Fibroblast of pulmonary artery (primary cell): ENCODE measurements around the gene CELSR1.

ENCODE experiments used
- DNase-seq: peaks from one replicate; pipeline ENCODE4 v3.0.0-alpha.2; 2010; ENCODE audit warnings: low read depth
- H3K4me3 ChIP-seq: replicated peaks from 2 replicates; pipeline ENCODE4 v1.5.1; 2011; ENCODE audit warnings: low read depth, mild to moderate bottlenecking, control low read depth, low read length, moderate library complexity
- TF ChIP-seq, protein P1 (sequence below): IDR thresholded peaks from 2 replicates; pipeline ENCODE4 v1.5.1; 2011; ENCODE audit warnings: mild to moderate bottlenecking, control low read depth, low read length, inconsistent platforms; ENCODE audit errors: missing control alignments

CELSR1 gene

DNA sequence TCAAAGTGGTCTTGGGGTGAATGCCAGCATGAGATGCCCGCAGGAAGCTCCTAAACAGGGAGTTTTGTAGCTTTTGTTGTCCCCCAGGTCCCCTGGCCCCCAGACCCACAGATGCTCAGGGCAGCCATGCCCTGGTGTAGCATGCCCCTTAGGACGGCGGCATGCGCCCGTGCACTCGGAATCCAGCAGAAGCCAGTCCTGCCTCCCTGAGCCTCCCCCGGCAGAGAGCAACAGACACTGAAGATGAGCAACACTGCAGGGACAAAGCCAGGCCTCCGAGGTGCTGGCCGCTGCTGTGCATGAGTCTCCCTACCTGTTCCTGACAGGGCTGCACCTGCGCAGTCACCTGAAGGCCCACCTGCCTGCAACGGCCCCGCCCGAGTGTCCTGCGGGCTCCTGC lies 142.8 kb downstream of the CELSR1 start:
- no peak for DNase-seq

DNA sequence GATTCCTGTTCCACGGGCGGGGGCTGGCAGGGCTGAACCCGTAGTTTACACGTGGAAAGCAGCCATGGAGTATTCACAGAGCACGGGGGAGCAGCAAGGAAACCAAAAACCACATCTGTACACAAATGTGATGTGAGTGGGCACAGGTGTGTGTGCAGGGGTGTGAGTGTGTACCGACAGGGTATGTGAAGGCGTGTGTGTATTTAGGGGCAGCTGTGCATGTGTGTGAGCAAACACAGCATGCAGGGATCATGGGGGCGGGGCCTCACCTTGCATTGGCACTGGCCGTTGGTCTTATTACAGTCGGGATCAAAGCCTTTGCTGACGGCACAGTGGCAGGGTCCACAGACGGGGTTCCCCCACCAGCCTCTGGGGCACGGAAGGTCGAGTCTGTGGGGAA lies 143.5 kb downstream of the CELSR1 start:
- no peak for DNase-seq
- no peak overlapping the region for H3K4me3 ChIP-seq
- TF ChIP-seq, protein P1, sequence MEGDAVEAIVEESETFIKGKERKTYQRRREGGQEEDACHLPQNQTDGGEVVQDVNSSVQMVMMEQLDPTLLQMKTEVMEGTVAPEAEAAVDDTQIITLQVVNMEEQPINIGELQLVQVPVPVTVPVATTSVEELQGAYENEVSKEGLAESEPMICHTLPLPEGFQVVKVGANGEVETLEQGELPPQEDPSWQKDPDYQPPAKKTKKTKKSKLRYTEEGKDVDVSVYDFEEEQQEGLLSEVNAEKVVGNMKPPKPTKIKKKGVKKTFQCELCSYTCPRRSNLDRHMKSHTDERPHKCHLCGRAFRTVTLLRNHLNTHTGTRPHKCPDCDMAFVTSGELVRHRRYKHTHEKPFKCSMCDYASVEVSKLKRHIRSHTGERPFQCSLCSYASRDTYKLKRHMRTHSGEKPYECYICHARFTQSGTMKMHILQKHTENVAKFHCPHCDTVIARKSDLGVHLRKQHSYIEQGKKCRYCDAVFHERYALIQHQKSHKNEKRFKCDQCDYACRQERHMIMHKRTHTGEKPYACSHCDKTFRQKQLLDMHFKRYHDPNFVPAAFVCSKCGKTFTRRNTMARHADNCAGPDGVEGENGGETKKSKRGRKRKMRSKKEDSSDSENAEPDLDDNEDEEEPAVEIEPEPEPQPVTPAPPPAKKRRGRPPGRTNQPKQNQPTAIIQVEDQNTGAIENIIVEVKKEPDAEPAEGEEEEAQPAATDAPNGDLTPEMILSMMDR = no peak

More for the DNA sequence above, 142.8 kb downstream of the CELSR1 start:
- no peak overlapping the region for H3K4me3 ChIP-seq
- TF ChIP-seq, protein P1 = no peak

DNA sequence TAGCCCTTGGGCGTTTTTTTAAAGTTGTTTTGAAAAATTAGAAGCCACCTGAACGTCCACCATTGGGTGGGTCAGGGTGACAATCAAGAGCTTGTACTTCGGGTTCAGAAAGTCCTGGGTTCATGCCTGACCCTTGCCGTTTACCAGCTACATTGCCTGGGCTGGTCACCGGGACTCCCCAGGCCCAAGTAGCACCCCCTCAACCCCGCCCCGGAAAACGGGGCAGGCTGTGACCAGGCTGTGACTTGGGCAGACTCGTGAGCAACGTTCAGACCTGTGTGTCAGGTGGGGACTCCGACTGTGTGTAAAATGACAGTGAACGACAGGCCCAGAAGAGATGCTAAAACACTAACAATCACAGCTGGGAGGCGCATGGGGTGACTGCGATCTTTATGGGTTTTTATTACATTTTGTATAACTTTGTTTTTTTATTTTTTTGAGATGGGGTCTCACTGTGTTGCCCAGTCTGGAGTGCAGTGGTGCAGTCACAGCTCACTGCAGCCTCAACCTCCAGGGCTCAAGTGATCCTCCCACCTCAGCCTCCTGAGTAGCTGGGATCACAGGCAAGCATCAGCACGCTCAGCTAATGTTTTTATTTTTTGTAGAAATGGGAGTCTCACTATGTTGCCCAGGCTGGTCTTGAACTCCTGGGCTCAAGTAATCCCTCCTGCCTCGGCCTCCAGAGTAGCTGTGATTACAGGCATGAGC lies 145.1 kb downstream of the CELSR1 start:
- H3K4me3 ChIP-seq = no peak overlapping the region
- no peak for DNase-seq
- TF ChIP-seq, protein P1 = no peak

DNA sequence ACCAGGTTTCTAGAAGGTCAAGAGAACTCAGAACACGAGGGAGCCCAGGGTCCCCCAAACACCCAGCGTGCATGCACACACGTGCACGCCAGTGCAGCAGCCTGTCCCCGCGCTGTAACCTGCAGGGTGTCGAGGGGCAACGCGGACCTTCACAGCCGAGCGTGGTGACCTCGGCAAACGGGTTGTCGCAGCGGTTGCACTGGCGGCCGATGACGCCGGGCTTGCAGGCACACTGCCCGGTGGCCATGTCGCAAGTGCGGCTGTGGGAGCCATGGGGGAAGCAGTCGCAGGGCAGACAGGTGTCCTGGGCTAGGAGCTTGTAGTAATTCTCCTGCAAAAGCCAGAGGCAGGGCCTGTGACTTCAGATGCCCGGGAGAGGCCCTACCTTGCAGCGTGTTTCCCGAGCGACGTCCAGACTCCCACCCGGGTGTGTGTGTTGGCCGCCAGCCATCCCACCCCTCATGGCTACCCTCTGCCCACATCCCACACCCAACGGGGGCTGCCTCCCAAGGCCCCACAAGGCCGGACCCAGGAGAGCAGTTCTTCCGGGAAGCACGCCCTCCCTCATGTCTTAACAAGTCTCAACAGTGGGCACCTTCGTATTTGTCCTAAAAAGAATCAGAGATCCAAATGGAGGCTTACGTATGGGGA lies 145.8 kb downstream of the CELSR1 start:
- no peak overlapping the region for H3K4me3 ChIP-seq
- no peak for DNase-seq
- TF ChIP-seq, protein P1 = no peak

DNA sequence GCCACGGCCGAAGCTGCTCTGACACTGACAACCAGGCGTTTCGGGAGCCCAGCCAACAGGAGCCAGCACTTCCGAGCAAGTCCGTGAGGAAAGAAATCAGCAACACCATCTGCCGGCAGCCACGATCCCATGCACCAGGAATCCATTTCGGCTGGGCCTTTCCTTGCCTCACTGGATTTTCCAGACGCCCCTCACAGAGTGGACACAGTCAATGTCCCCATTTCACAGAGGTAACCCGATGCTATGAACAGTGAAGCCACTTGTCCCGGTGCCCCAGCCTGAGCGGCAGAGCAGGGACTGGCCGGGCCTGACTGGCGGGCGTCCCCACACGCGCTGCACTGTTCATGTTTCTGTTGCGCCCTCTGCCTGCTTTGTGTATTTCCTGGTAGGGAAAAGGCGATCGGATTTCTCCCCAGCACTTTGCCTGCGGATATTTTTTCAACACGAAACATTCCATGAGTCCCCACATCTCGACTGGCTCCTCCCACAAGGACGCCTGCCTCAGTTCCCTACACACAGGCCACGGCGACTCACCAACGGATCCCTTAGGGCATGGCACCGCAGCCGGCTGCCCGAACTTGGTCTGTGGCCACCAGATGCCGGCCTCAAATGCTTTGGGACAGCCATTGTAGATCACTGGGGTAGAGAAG lies 146.6 kb downstream of the CELSR1 start:
- no peak overlapping the region for H3K4me3 ChIP-seq
- TF ChIP-seq, protein P1 = peak; percentile 35
- peak; percentile 52 for DNase-seq

DNA sequence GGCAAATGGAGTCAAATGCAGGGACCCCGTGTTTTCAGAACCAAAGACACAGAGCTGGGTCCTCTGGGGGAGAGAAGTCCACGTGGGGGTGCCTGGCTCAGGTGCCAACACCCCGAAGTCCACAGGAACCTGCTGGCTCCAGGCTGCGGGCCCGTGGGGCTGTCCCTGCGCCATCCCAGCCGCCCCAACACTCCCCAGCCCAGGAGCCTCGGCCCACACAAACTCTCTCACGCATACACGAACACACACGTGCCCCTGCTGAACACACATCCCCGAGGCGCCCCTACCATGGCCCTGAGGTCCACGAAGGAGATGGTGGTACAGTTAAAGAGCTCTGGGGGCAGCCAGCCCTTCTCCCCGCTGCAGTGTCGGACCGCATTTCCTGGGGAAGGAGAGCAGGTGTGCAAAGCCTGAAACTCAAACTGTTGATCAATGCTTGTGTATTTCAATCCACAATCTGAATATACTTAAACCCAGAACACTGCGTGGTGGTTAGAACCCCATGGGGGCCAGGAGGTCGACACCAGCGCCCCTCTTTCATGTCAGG lies 147.2 kb downstream of the CELSR1 start:
- no peak overlapping the region for H3K4me3 ChIP-seq
- DNase-seq = no peak
- TF ChIP-seq, protein P1 = no peak
